SK-N-SH (cell line): Measurements from ENCODE around the gene PKD1. TPM values are rescaled to one million over a fixed set of nuclear protein-coding genes. Genes with fewer than 3 reads are reported as not detected.
"Not testable (repeated sequence)": the region's sequence is repeated elsewhere in the genome, so short reads cannot be mapped to it uniquely, and the experiment has no call there.

Source experiments
- CTCF ChIA-PET: fragments of 300-600, 350-600 bp; formaldehyde crosslinking; extraction: SDS; loops from one replicate; lab custom pipeline; 2021; lab: Yijun Ruan, JAX
- POLR2A ChIA-PET: fragments of 350-600 bp; sonication (Branson Sonifier 250); formaldehyde crosslinking; extraction: SDS; loops from one replicate; lab custom pipeline; 2020; ENCODE audit warnings: antibody characterized with exemption, inconsistent platforms; lab: Yijun Ruan, JAX
- DNase-seq: peaks from one replicate; pipeline ENCODE4 v3.0.0; 2012
- H2AFZ ChIP-seq: fragments of 200-600 bp; sonication (generic); 2 replicates; pipeline ENCODE4 v1.8.1; 2016; ENCODE audit warnings: antibody characterized with exemption, mild to moderate bottlenecking, low read depth
- H3F3A ChIP-seq: fragments of 200-600 bp; sonication (generic); replicated peaks from 2 replicates; pipeline ENCODE3; 2016; ENCODE audit warnings: antibody characterized with exemption, mild to moderate bottlenecking; ENCODE audit not compliant: insufficient read depth
- H3K27ac ChIP-seq, 2 experiments: fragments of 200-500 bp in 1 of 2; fragments of 200-600 bp in 1 of 2; sonication (Bioruptor generic) in 1 of 2; sonication (generic), shearing (Covaris generic) in 1 of 2; 2 replicates each; pipeline versions ENCODE4 v1.5.1 to v1.6.1; 2014 to 2016; ENCODE audit warnings: low read depth in 2 of 2, inconsistent platforms in 1 of 2, low read length in 1 of 2, mild to moderate bottlenecking in 1 of 2, mixed read lengths in 1 of 2
- H3K27me3 ChIP-seq: fragments of 200-600 bp; sonication (generic), shearing (Covaris generic); 2 replicates; pipeline ENCODE4 v1.6.1; 2016; ENCODE audit warnings: mixed run types; ENCODE audit not compliant: insufficient read depth
- H3K36me3 ChIP-seq, 2 experiments: fragments of 200-500 bp in 1 of 2; fragments of 200-600 bp in 1 of 2; sonication (Bioruptor generic) in 1 of 2; sonication (generic) in 1 of 2; replicated peaks in 1 of 2; 2 replicates each; pipeline versions ENCODE3 to v1.5.1; 2014 to 2016; ENCODE audit warnings: low read length in 1 of 2, mild to moderate bottlenecking in 1 of 2; ENCODE audit not compliant: insufficient read depth in 2 of 2, control insufficient read depth in 1 of 2
- H3K4me1 ChIP-seq, 2 experiments: fragments of 200-500 bp in 1 of 2; fragments of 200-600 bp in 1 of 2; sonication (Bioruptor generic) in 1 of 2; sonication (generic), shearing (Covaris generic) in 1 of 2; 2 replicates each; pipeline versions ENCODE4 v1.5.1 to v1.6.1; 2014 to 2016; ENCODE audit warnings: low read depth in 1 of 2, low read length in 1 of 2, mixed run types in 1 of 2; ENCODE audit not compliant: insufficient read depth in 2 of 2, control insufficient read depth in 1 of 2
- H3K4me2 ChIP-seq: fragments of 200-600 bp; sonication (generic), shearing (Covaris generic); 2 replicates; pipeline ENCODE4 v1.6.1; 2017; ENCODE audit warnings: mixed run types
- H3K4me3 ChIP-seq, 2 experiments: fragments of 200-500 bp in 1 of 2; fragments of 200-600 bp in 1 of 2; sonication (Bioruptor generic) in 1 of 2; sonication (generic), shearing (Covaris generic) in 1 of 2; 2 replicates each; pipeline versions ENCODE4 v1.5.1 to v1.8.1; 2014 to 2016; ENCODE audit warnings: low read depth in 2 of 2, inconsistent platforms in 1 of 2, low read length in 1 of 2, mild to moderate bottlenecking in 1 of 2, mixed read lengths in 1 of 2, moderate library complexity in 1 of 2
- H3K79me2 ChIP-seq: fragments of 200-600 bp; sonication (generic); 2 replicates; pipeline ENCODE4 v1.8.1; 2017; ENCODE audit warnings: mild to moderate bottlenecking; ENCODE audit not compliant: insufficient read depth
- H3K9ac ChIP-seq: fragments of 200-600 bp; sonication (generic); 2 replicates; pipeline ENCODE4 v1.6.1; 2017; ENCODE audit warnings: mixed run types
- H3K9me2 ChIP-seq: fragments of 200-600 bp; sonication (generic); 2 replicates; pipeline ENCODE4 v1.6.1; 2017; ENCODE audit warnings: mixed run types
- H3K9me3 ChIP-seq: fragments of 200-600 bp; sonication (generic); 2 replicates; pipeline ENCODE4 v1.6.1; 2017; ENCODE audit warnings: mixed run types, mild to moderate bottlenecking, moderate library complexity
- H4K20me1 ChIP-seq: fragments of 200-600 bp; sonication (generic); 2 replicates; pipeline ENCODE4 v1.6.1; 2017; ENCODE audit warnings: mild to moderate bottlenecking, mixed run types; ENCODE audit not compliant: insufficient read depth
- WGBS: methylation state at CpG from one replicate; pipeline ENCODE4 v1.1.6; 2017; ENCODE audit warnings: low lambda C conversion rate; 5-methylcytosine and 5-hydroxymethylcytosine counted together
- polyA plus RNA-seq, 3 experiments: library from polyadenylated mRNA; depleted of rRNA; stranded (reverse); fragments of >200 nt; gene quantifications; 2 replicates each; pipeline ENCODE4 v1.2.3, GENCODE V29; 2012
- TF ChIP-seq, protein P1 (sequence below): IDR thresholded peaks from 2 replicates; pipeline ENCODE4; 2012

The PKD1 gene
- polyA plus RNA-seq, 1 of the 3 experiments (the other 2 are of a cell fraction) = 47.4 TPM

DNA sequence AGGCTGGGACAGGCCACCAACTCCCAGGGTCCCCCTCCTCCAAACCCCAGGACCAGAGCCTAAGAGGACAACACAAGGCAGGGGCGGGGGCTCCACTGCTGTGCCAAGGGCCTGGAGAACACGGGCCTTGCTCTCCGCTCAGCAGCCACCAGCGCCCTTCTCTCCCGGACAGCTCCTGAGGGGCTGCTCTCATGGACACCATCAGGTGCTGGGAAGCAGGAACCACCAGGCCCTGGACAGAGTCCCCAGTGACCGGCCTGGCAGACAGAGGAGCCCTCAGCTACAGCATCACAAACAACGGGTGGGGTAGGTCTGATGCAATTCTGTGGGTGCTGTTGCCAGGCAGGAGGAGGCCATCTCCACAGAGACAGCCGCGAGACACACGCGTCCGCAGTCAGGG, 1.9 kb downstream of the PKD1 start:
- Histone ChIP-seq H3K4me3 (peak overlapping the region in 1 of 2 experiments; percentile 19; a peak in 2 of 4 replicates), H4K20me1 (peaks cover 21% of the 10 kb centered on the region), H3K4me2 (0 out of 2 replicates have a peak overlapping the region, but pooled peaks have one; percentile 50), H3K79me2 (peaks cover 46% of the 10 kb centered on the region)
- H3K9me3 ChIP-seq, H3K27ac ChIP-seq, H3K9ac ChIP-seq, H3K27me3 ChIP-seq, CTCF ChIA-PET, H3K36me3 ChIP-seq, POLR2A ChIA-PET, DNase-seq, H3K4me1 ChIP-seq, H3K9me2 ChIP-seq, H2AFZ ChIP-seq, H3F3A ChIP-seq: not testable (repeated sequence)
- 80% methylated on average over 1 of the region's 12 CpGs for WGBS

DNA sequence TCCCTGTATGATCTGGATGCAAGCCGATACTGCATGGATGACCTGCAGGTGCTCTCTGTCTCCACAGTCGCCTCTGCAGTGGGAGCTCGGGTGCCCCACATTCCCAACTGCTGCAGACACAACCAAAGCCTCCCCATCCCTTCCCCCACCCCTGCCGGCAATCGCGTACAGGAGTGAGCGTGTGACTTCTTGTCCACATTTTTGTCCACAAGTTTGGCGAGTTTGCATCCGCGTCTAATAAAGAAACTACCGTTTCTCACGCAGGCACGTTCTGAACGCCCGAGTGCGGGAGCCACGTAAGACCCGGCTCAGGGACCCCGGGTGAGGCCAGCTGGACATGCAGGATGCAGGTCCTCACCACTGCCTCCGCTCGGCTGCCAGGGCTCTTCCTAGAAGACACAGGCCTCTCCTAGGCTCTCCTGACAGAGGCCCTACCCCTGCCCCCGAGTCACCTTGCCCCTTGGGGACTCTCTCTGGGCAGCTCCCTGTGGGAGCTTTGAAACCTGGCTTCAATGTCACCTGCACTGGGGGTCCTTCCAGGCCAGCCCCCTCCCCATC, 5.7 kb downstream of the PKD1 start:
- H3K36me3 ChIP-seq, H3K9me3 ChIP-seq, H3K4me2 ChIP-seq, H3K9me2 ChIP-seq, CTCF ChIA-PET, DNase-seq, H3K4me3 ChIP-seq, POLR2A ChIA-PET, H3K27me3 ChIP-seq, H3K27ac ChIP-seq, H3K9ac ChIP-seq, H2AFZ ChIP-seq: not testable (repeated sequence)
- H3F3A ChIP-seq = peaks cover 14% of the 10 kb centered on the region
- WGBS = 94% methylated on average over 21 of the region's 22 CpGs
- H3K4me1 ChIP-seq = peaks cover 24 to 29% of the 10 kb centered on the region in 2 experiments; a peak in 3 of 4 replicates
- peaks cover 69% of the 10 kb centered on the region for H3K79me2 ChIP-seq
- peaks cover 21% of the 10 kb centered on the region for H4K20me1 ChIP-seq

DNA sequence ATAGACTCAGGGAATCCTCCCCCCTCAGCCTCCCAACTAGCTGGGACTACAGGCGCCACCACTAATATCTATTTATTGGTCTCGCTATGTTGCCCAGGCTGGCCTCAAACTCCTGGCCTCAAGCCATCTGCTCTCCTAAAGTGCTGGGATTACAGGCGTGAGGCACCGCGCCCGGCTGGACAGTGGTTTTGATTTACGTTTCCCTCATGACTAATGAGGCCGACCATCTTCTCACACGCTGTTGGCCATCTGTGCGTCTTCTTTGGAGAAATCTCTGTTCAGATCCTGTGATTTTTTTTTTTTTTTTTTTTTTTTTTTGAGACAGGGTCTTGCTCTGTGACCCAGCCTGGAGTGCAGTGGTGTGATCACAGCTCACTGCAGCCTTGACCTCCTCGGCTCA, 6.4 kb downstream of the PKD1 start:
- H3K27me3 ChIP-seq, POLR2A ChIA-PET, H3K4me2 ChIP-seq, DNase-seq, H3K36me3 ChIP-seq, H3K9me3 ChIP-seq, H3K9ac ChIP-seq, H3K27ac ChIP-seq, H3K4me3 ChIP-seq, CTCF ChIA-PET, H3K9me2 ChIP-seq, H2AFZ ChIP-seq: not testable (repeated sequence)
- peaks cover 24 to 35% of the 10 kb centered on the region in 2 experiments; a peak in 3 of 4 replicates for H3K4me1 ChIP-seq
- peaks cover 68% of the 10 kb centered on the region for H3K79me2 ChIP-seq
- peaks cover 14% of the 10 kb centered on the region for H3F3A ChIP-seq
- H4K20me1 ChIP-seq = peaks cover 21% of the 10 kb centered on the region
- TF ChIP-seq, protein P1, sequence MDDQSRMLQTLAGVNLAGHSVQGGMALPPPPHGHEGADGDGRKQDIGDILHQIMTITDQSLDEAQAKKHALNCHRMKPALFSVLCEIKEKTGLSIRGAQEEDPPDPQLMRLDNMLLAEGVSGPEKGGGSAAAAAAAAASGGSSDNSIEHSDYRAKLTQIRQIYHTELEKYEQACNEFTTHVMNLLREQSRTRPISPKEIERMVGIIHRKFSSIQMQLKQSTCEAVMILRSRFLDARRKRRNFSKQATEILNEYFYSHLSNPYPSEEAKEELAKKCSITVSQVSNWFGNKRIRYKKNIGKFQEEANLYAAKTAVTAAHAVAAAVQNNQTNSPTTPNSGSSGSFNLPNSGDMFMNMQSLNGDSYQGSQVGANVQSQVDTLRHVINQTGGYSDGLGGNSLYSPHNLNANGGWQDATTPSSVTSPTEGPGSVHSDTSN = 0 out of 2 replicates have a peak, but pooled peaks have one; percentile 15
- WGBS = 47% methylated on average over 9 of the region's 11 CpGs

DNA sequence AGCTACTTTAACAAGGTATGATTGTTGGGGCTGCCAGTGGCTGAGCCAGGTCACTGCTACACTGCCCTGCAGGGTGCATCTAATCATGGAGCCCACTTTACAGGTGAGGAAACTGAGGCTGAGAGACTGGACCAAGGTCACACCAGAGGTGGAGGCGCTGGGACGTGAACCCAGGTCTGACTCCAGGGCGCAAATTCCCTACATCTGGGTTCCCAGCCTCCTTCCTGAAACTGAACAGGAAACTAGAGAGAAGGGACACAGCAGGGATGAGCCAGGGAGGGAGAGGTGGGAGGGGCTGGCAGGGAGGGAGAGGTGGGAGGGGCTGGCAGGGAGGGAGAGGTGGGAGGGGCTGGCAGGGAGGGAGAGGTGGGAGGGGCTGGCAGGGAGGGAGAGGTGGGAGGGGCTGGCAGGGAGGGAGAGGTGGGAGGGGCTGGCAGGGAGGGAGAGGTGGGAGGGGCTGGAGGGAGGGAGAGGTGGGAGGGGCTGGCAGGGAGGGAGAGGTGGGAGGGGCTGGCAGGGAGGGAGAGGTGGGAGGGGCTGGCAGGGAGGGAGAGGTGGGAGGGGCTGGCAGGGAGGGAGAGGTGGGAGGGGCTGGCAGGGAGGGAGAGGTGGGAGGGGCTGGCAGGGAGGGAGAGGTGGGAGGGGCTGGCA, 7.9 kb downstream of the PKD1 start:
- H3K27me3 ChIP-seq, H3K9me2 ChIP-seq, H2AFZ ChIP-seq, H3K36me3 ChIP-seq, POLR2A ChIA-PET, CTCF ChIA-PET, H3K4me3 ChIP-seq, DNase-seq, H3K9ac ChIP-seq, H3K9me3 ChIP-seq: not testable (repeated sequence)
- WGBS = 6% methylated on average over 3 of the region's 3 CpGs
- Histone ChIP-seq H4K20me1 (peaks cover 17% of the 10 kb centered on the region), H3F3A (peaks cover 14% of the 10 kb centered on the region), H3K79me2 (peaks cover 73% of the 10 kb centered on the region), H3K4me2 (peak overlapping the region; percentile 55; the same call in 1 of the 2 replicates), H3K4me1 (peaks cover 28 to 47% of the 10 kb centered on the region in 2 experiments; a peak in 3 of 4 replicates), H3K27ac (peak overlapping the region; percentile 44 to 98)

DNA sequence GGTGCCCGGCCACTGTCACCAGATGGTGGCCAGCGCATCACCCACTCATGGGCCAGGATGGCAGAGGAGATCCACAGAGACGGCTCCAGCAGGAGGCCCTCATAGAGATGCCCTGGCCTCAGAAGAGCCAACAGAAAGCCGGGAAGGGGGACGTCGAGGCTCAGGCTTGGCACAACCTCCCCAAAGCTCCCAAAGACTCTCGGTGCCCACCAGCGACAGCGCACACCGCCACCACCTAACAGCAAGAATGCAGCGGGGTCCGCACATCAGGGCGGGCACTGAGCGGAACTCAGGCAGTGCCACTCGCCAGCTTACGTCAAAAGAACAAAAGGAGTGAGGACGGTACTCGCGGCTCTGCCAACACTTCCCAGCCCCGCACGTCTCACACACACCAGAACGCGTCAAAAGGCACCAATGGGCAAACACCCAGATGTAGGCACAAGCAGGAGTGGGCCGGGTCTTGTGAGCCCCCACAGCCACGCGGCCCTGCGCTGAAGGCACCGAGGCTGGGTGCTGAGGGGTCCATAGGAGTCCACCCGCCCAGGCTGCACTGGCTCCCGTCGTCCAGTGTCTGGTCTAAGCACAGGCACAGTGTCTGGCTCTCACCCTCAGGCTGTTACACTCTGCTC, 8.7 kb downstream of the PKD1 start:
- peaks cover 14% of the 10 kb centered on the region for H3F3A ChIP-seq
- not testable (repeated sequence) for H2AFZ ChIP-seq, H3K9ac ChIP-seq, H3K27me3 ChIP-seq, H3K36me3 ChIP-seq, DNase-seq, H3K4me3 ChIP-seq, H3K9me2 ChIP-seq, H3K9me3 ChIP-seq
- H4K20me1 ChIP-seq = peaks cover 17% of the 10 kb centered on the region
- WGBS = 96% methylated on average over 26 of the region's 31 CpGs
- CTCF ChIA-PET = interaction anchor here (0.8 to 1.1 kb wide), 4 partner anchors 28 to 146 kb away, joined by 3 read pairs; partner anchors contain the start of gene NOXO1
- H3K79me2 ChIP-seq = peaks cover 77% of the 10 kb centered on the region
- H3K4me1 ChIP-seq = peaks cover 28 to 54% of the 10 kb centered on the region in 2 experiments; a peak in 3 of 4 replicates
- peak overlapping the region; percentile 44 to 98 for H3K27ac ChIP-seq
- H3K4me2 ChIP-seq = peak overlapping the region; percentile 55
- POLR2A ChIA-PET = interaction anchor here (1.0 to 1.5 kb wide), 3 partner anchors 28 to 79 kb away, joined by 4 to 7 read pairs (median 5); partner anchors contain the start of genes NTHL1, TRAF7 and TSC2
